Stimulated activated CD8-positive, alpha-beta memory T cell treated with anti-CD3 and anti-CD28 coated beads, Interleukin-15, amount 100 ng/mL, for 1 hour (primary cell): ENCODE results near the gene PTPRE.

Experiments used
- DNase-seq: peaks from one replicate; pipeline ENCODE4 v3.0.0-alpha.2; 2020; ENCODE audit warnings: low read depth

PTPRE gene

GRCh38 chr10:128000471-128001362 is 93.8 kb downstream of the PTPRE start:
- DNase-seq = no peak

GRCh38 chr10:128001363-128001745 is 94.5 kb downstream of the PTPRE start:
- DNase-seq = no peak

GRCh38 chr10:128001849-128002248 is 94.9 kb downstream of the PTPRE start:
- no peak for DNase-seq

GRCh38 chr10:128003521-128003920 is 96.6 kb downstream of the PTPRE start:
- DNase-seq = no peak

- no peak for DNase-seq
These were observed 99.0 kb downstream of the PTPRE start for GRCh38 chr10:128005858-128006257.

GRCh38 chr10:128007056-128007455 is 100.2 kb downstream of the PTPRE start:
- no peak for DNase-seq

GRCh38 chr10:128007971-128008370 is 101.1 kb downstream of the PTPRE start:
- DNase-seq = no peak

- no peak for DNase-seq
These were observed 101.8 kb downstream of the PTPRE start for GRCh38 chr10:128008521-128009250.

- no peak for DNase-seq
These were observed 102.6 kb downstream of the PTPRE start for GRCh38 chr10:128009372-128010126.

GRCh38 chr10:128011059-128011979 is 104.4 kb downstream of the PTPRE start:
- DNase-seq = peak; percentile 83

GRCh38 chr10:128013626-128014025 is 106.7 kb downstream of the PTPRE start:
- DNase-seq = no peak

- no peak for DNase-seq
These were observed 107.3 kb downstream of the PTPRE start for GRCh38 chr10:128014236-128014635.

- DNase-seq = no peak
These were observed 109.6 kb downstream of the PTPRE start for GRCh38 chr10:128016423-128017060.

- no peak for DNase-seq
These were observed 110.9 kb downstream of the PTPRE start for GRCh38 chr10:128017822-128018221.

- no peak for DNase-seq
These were observed 111.3 kb downstream of the PTPRE start for GRCh38 chr10:128018236-128018635.

- DNase-seq = no peak
These were observed 111.8 kb downstream of the PTPRE start for GRCh38 chr10:128018691-128019090.

- no peak for DNase-seq
These were observed 115.6 kb downstream of the PTPRE start for GRCh38 chr10:128022261-128023196.

GRCh38 chr10:128024426-128024825 is 117.5 kb downstream of the PTPRE start:
- DNase-seq = no peak

- DNase-seq = no peak
These were observed 118.5 kb downstream of the PTPRE start for GRCh38 chr10:128025437-128025836.

GRCh38 chr10:128025951-128026350 is 119.0 kb downstream of the PTPRE start:
- DNase-seq = no peak
